ENCODE measurements around the gene ZNF282.

ZNF282 gene

GRCh38 chr7:149205690-149206381 lies 10.5 kb downstream of the ZNF282 start:
- no peak for TF ChIP-seq EZH2phosphoT487 (IDR thresholded peaks at IDR 0.05; ENCODE audit: low read depth)
- no peak for TF ChIP-seq CTCF (IDR thresholded peaks at IDR 0.05; ENCODE audit: low read depth, low read length)
- Histone ChIP-seq H2AFZ (ENCODE audit: low read depth, low read length) (no peak overlapping the region), H3K27ac (ENCODE audit: low read length) (no peak overlapping the region), H3K27me3 (ENCODE audit: low read depth, low read length) (no peaks in the 10 kb centered on the region), H3K9ac (ENCODE audit: low read length) (no peak overlapping the region), H3K79me2 (ENCODE audit: low read length) (peaks cover 14% of the 10 kb centered on the region), H3K4me1 (ENCODE audit: low read length) (no peaks in the 10 kb centered on the region), H3K4me2 (ENCODE audit: low read length) (no peak overlapping the region), H3K36me3 (replicated peaks; ENCODE audit: low read depth, low read length) (peaks cover 68% of the 10 kb centered on the region), H3K4me3 (ENCODE audit: low read length) (no peak overlapping the region), H3K9me3 (ENCODE audit: insufficient read depth, low read length) (no peaks in the 10 kb centered on the region), H4K20me1 (ENCODE audit: insufficient read depth, low read length) (no peaks in the 10 kb centered on the region)

- no peak overlapping the region for H2AFZ ChIP-seq (ENCODE audit: low read depth, low read length)
- H3K4me2 ChIP-seq (ENCODE audit: low read length): no peak overlapping the region
- H3K4me1 ChIP-seq (ENCODE audit: low read length): no peaks in the 10 kb centered on the region
- no peak overlapping the region for H3K4me3 ChIP-seq (ENCODE audit: low read length)
- no peak overlapping the region for H3K9ac ChIP-seq (ENCODE audit: low read length)
- H3K9me3 ChIP-seq (ENCODE audit: insufficient read depth, low read length): no peaks in the 10 kb centered on the region
- H3K36me3 ChIP-seq (replicated peaks; ENCODE audit: low read depth, low read length): peaks cover 71% of the 10 kb centered on the region
- no peaks in the 10 kb centered on the region for H4K20me1 ChIP-seq (ENCODE audit: insufficient read depth, low read length)
- TF ChIP-seq EZH2phosphoT487 (IDR thresholded peaks at IDR 0.05; ENCODE audit: low read depth): no peak
- TF ChIP-seq CTCF (IDR thresholded peaks at IDR 0.05; ENCODE audit: low read depth, low read length): no peak
- H3K27ac ChIP-seq (ENCODE audit: low read length): no peak overlapping the region
- H3K79me2 ChIP-seq (ENCODE audit: low read length): peaks cover 14% of the 10 kb centered on the region
- H3K27me3 ChIP-seq (ENCODE audit: low read depth, low read length): no peaks in the 10 kb centered on the region
These were observed 12.1 kb downstream of the ZNF282 start for GRCh38 chr7:149207324-149208035.

DNA sequence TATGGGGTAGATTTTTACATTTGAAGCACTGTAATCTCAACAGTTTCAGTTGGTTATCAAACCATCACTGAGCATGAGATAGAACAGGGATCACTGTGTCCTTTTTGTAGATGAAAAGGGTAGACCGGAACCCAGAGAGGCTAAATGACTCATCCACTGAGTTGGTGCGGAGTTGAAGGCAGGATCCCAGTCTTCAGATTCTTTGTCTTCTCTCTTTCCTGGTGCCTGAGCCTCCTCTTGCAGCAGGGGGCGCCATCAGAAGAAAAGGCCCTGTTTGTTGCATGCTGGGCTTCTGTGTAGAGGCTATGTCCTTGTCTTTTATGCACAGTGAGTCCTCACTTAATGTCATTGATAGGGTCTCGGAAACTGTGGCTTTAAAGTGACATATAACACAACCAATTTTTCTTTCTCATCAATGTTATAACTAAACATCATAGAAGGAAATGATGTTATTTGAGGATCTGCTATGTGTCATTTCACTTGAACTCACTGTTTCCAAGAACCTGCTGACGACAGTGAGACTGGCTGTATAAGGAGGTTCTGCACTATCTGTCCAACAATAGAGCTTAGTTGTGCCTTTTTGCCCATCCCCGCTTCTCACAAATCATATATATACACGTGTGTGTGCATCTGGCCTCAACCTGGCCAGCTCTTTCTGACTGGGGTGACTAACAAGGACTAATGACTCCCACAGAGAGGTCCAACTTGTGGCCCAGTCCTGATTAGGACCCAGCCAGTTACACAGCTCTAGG lies 14.3 kb downstream of the ZNF282 start:
- Histone ChIP-seq H3K4me2 (ENCODE audit: low read length) (no peak overlapping the region), H4K20me1 (ENCODE audit: insufficient read depth, low read length) (no peaks in the 10 kb centered on the region), H3K79me2 (ENCODE audit: low read length) (peaks cover under 1% of the 10 kb centered on the region; the same call in 1 of the 2 replicates), H3K4me3 (ENCODE audit: low read length) (no peak overlapping the region), H3K27me3 (ENCODE audit: low read depth, low read length) (no peaks in the 10 kb centered on the region), H3K27ac (ENCODE audit: low read length) (no peak overlapping the region), H3K4me1 (ENCODE audit: low read length) (no peaks in the 10 kb centered on the region), H2AFZ (ENCODE audit: low read depth, low read length) (no peak overlapping the region), H3K36me3 (replicated peaks; ENCODE audit: low read depth, low read length) (peaks cover 66% of the 10 kb centered on the region), H3K9me3 (ENCODE audit: insufficient read depth, low read length) (no peaks in the 10 kb centered on the region), H3K9ac (ENCODE audit: low read length) (no peak overlapping the region)
- peak; percentile 78 for TF ChIP-seq CTCF (IDR thresholded peaks at IDR 0.05; ENCODE audit: low read depth, low read length)
- no peak for TF ChIP-seq EZH2phosphoT487 (IDR thresholded peaks at IDR 0.05; ENCODE audit: low read depth)

DNA sequence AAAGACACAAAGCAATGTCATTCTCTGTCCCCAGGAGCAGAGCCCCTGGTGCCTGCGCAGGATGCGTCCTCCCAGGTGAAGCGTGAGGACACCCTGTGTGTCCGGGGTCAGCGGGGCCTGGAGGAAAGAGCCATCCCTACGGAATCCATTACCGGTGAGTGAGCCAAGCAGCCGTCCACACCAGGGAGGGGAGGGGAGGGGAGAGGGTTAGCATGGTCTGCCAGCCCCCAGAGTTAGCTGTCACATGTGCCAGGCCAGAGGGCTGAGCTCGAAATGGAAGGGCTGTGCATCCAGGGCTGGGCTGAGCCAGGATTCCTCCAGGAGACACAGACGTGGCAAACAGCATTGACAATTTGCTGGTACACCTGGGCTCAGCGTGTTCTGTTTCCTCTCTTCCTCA lies 15.2 kb downstream of the ZNF282 start:
- no peaks in the 10 kb centered on the region for H3K9me3 ChIP-seq (ENCODE audit: insufficient read depth, low read length)
- no peaks in the 10 kb centered on the region for H3K27me3 ChIP-seq (ENCODE audit: low read depth, low read length)
- H3K36me3 ChIP-seq (replicated peaks; ENCODE audit: low read depth, low read length): peaks cover 72% of the 10 kb centered on the region
- H3K4me3 ChIP-seq (ENCODE audit: low read length): no peak overlapping the region
- no peaks in the 10 kb centered on the region; the same call in 1 of the 2 replicates for H3K79me2 ChIP-seq (ENCODE audit: low read length)
- TF ChIP-seq EZH2phosphoT487 (IDR thresholded peaks at IDR 0.05; ENCODE audit: low read depth) (no peak), CTCF (IDR thresholded peaks at IDR 0.05; ENCODE audit: low read depth, low read length) (no peak)
- no peaks in the 10 kb centered on the region for H4K20me1 ChIP-seq (ENCODE audit: insufficient read depth, low read length)
- no peak overlapping the region for H3K27ac ChIP-seq (ENCODE audit: low read length)
- H3K4me2 ChIP-seq (ENCODE audit: low read length): no peak overlapping the region
- H3K4me1 ChIP-seq (ENCODE audit: low read length): no peaks in the 10 kb centered on the region
- no peak overlapping the region for H3K9ac ChIP-seq (ENCODE audit: low read length)
- H2AFZ ChIP-seq (ENCODE audit: low read depth, low read length): no peak overlapping the region

Measured in OCI-LY3 (cell line).